HUES6 (cell line): ENCODE data around the gene MST1.

Experiments
- H3K27ac ChIP-seq: 2 replicates; pipeline ENCODE4 v1.7.0; 2013; ENCODE audit warnings: low read depth, mild to moderate bottlenecking, low read length, inconsistent platforms
- H3K27me3 ChIP-seq: 2 replicates; pipeline ENCODE4 v1.6.1; 2013; ENCODE audit warnings: low read length; ENCODE audit not compliant: control insufficient read depth, insufficient read depth
- H3K36me3 ChIP-seq: 2 replicates; pipeline ENCODE4 v1.6.1; 2013; ENCODE audit warnings: low read length; ENCODE audit not compliant: control insufficient read depth, insufficient read depth
- H3K4me1 ChIP-seq: 2 replicates; pipeline ENCODE4 v1.6.1; 2013; ENCODE audit warnings: low read length; ENCODE audit not compliant: control insufficient read depth, insufficient read depth
- H3K4me3 ChIP-seq: 2 replicates; pipeline ENCODE4 v1.5.1; 2013; ENCODE audit warnings: low read depth, low read length
- H3K9ac ChIP-seq: one replicate; pipeline ENCODE4 v1.6.1; 2013; ENCODE audit warnings: mild to moderate bottlenecking, low read length
- H3K9me3 ChIP-seq: 2 replicates; pipeline ENCODE4 v1.6.1; 2013; ENCODE audit warnings: low read depth, low read length; ENCODE audit not compliant: control insufficient read depth, insufficient read depth

The MST1 gene

DNA sequence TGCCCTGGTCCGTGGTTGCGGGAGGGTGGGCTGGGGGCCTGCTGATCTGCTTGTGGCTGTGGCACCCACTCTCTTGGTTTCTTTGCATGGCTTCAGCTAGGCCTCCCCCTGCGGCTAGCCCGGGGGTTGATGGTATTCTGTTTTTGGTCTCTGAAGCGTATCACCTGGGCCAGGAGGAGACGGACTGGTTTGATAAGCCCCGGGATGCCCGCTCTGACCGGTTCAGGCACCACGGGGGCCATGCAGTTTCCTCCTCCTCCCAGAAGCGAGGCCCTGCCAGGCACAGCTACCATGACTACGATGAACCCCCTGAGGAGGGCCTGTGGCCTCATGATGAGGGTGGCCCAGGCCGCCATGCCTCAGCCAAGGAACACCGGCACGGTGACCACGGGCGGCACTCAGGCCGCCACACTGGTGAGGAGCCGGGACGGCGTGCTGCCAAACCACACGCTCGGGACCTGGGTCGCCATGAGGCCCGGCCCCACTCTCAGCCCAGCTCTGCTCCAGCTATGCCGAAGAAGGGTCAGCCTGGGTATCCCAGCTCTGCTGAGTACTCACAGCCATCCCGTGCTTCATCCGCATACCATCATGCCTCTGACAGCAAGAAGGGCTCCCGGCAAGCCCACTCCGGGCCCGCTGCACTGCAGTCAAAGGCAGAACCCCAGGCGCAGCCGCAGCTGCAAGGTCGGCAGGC is 26.4 kb downstream of the MST1 start:
- Histone ChIP-seq H3K4me3 (no peak overlapping the region), H3K4me1 (peaks cover 3% of the 10 kb centered on the region), H3K27ac (no peak overlapping the region), H3K36me3 (no peaks in the 10 kb centered on the region), H3K27me3 (no peaks in the 10 kb centered on the region), H3K9me3 (no peaks in the 10 kb centered on the region), H3K9ac (no peak overlapping the region)

- no peak overlapping the region for H3K27ac ChIP-seq
- H3K9ac ChIP-seq: no peak overlapping the region
- H3K36me3 ChIP-seq: no peaks in the 10 kb centered on the region
- H3K4me3 ChIP-seq: no peak overlapping the region
- H3K27me3 ChIP-seq: no peaks in the 10 kb centered on the region
- no peaks in the 10 kb centered on the region for H3K9me3 ChIP-seq
- peaks cover 3% of the 10 kb centered on the region for H3K4me1 ChIP-seq
These were observed 27.3 kb downstream of the MST1 start for GRCh38 chr3:49662021-49662420.

GRCh38 chr3:49661281-49661680 is 28.0 kb downstream of the MST1 start:
- H3K27ac ChIP-seq: no peak overlapping the region
- no peak overlapping the region for H3K4me3 ChIP-seq
- H3K9ac ChIP-seq: no peak overlapping the region
- no peaks in the 10 kb centered on the region for H3K4me1 ChIP-seq
- H3K27me3 ChIP-seq: no peaks in the 10 kb centered on the region
- no peaks in the 10 kb centered on the region for H3K36me3 ChIP-seq
- no peaks in the 10 kb centered on the region for H3K9me3 ChIP-seq

- Histone ChIP-seq H3K9ac (no peak overlapping the region), H3K9me3 (no peaks in the 10 kb centered on the region), H3K36me3 (no peaks in the 10 kb centered on the region), H3K27me3 (no peaks in the 10 kb centered on the region), H3K27ac (no peak overlapping the region), H3K4me3 (no peak overlapping the region), H3K4me1 (no peaks in the 10 kb centered on the region)
These were observed 29.5 kb downstream of the MST1 start for GRCh38 chr3:49659756-49660155.

- Histone ChIP-seq H3K9ac (no peak overlapping the region), H3K4me1 (no peaks in the 10 kb centered on the region), H3K27me3 (no peaks in the 10 kb centered on the region), H3K36me3 (no peaks in the 10 kb centered on the region), H3K9me3 (no peaks in the 10 kb centered on the region), H3K4me3 (no peak overlapping the region), H3K27ac (no peak overlapping the region)
These were observed 30.6 kb downstream of the MST1 start for GRCh38 chr3:49658711-49659110.

GRCh38 chr3:49657208-49657915 is 31.9 kb downstream of the MST1 start:
- Histone ChIP-seq H3K4me1 (no peaks in the 10 kb centered on the region), H3K4me3 (no peak overlapping the region), H3K27ac (no peak overlapping the region), H3K36me3 (no peaks in the 10 kb centered on the region), H3K27me3 (no peaks in the 10 kb centered on the region), H3K9me3 (no peaks in the 10 kb centered on the region), H3K9ac (no peak overlapping the region)

GRCh38 chr3:49656541-49657112 is 32.6 kb downstream of the MST1 start:
- Histone ChIP-seq H3K27me3 (no peaks in the 10 kb centered on the region), H3K36me3 (no peaks in the 10 kb centered on the region), H3K9ac (no peak overlapping the region), H3K27ac (no peak overlapping the region), H3K9me3 (no peaks in the 10 kb centered on the region), H3K4me3 (no peak overlapping the region), H3K4me1 (no peaks in the 10 kb centered on the region)

- Histone ChIP-seq H3K4me1 (no peaks in the 10 kb centered on the region; the same call in 1 of the 2 replicates), H3K36me3 (no peaks in the 10 kb centered on the region), H3K4me3 (no peak overlapping the region), H3K9me3 (no peaks in the 10 kb centered on the region), H3K27ac (no peak overlapping the region), H3K9ac (no peak overlapping the region), H3K27me3 (no peaks in the 10 kb centered on the region)
These were observed 33.5 kb downstream of the MST1 start for GRCh38 chr3:49655731-49656285.

GRCh38 chr3:49654955-49655556 is 34.2 kb downstream of the MST1 start:
- Histone ChIP-seq H3K27ac (no peak overlapping the region), H3K9me3 (no peaks in the 10 kb centered on the region), H3K4me3 (no peak overlapping the region), H3K9ac (no peak overlapping the region), H3K4me1 (no peaks in the 10 kb centered on the region; the same call in 1 of the 2 replicates), H3K27me3 (no peaks in the 10 kb centered on the region), H3K36me3 (no peaks in the 10 kb centered on the region)

GRCh38 chr3:49654176-49654825 is 35.0 kb downstream of the MST1 start:
- Histone ChIP-seq H3K36me3 (no peaks in the 10 kb centered on the region), H3K9ac (no peak overlapping the region), H3K4me3 (no peak overlapping the region), H3K27ac (no peak overlapping the region), H3K27me3 (no peaks in the 10 kb centered on the region), H3K4me1 (peaks cover 5% of the 10 kb centered on the region; the same call in 1 of the 2 replicates), H3K9me3 (no peaks in the 10 kb centered on the region)
